GM18511 (cell line): Measurements from ENCODE around the gene NMT1.
"Not testable (repeated sequence)": the region's sequence is repeated elsewhere in the genome, so short reads cannot be mapped to it uniquely, and the experiment has no call there.

Source experiments
- ATAC-seq: cut with Tn5 transposase; IDR thresholded peaks from one replicate; pipeline ENCODE4 v1.9.1; 2021; ENCODE audit warnings: mild to moderate bottlenecking, moderate library complexity; ENCODE audit not compliant: unreplicated experiment

The NMT1 gene

GRCh38 chr17:45036691-45037090 lies 24.4 kb upstream of the NMT1 start:
- no peak for ATAC-seq

- no peak for ATAC-seq
Measured at GRCh38 chr17:45038728-45039634, 22.1 kb upstream of the NMT1 start.

- no peak for ATAC-seq
Measured at GRCh38 chr17:45040459-45040858, 20.7 kb upstream of the NMT1 start.

- ATAC-seq: no peak
Measured at GRCh38 chr17:45042346-45043120, 18.6 kb upstream of the NMT1 start.

GRCh38 chr17:45043813-45044540 lies 17.1 kb upstream of the NMT1 start:
- ATAC-seq: no peak

- ATAC-seq: no peak
Measured at GRCh38 chr17:45046537-45047125, 14.5 kb upstream of the NMT1 start.

- no peak for ATAC-seq
Measured at GRCh38 chr17:45048795-45049563, 12.1 kb upstream of the NMT1 start.

GRCh38 chr17:45050481-45051059 lies 10.5 kb upstream of the NMT1 start:
- ATAC-seq: no peak

GRCh38 chr17:45051060-45051719 lies 9.9 kb upstream of the NMT1 start, which contains the start of gene DCAKD:
TSS of gene DCAKD (minus strand) at chr17:45051632. CDS start at chr17:45034885, 16,747 bp downstream.
- peak; percentile 95 for ATAC-seq

GRCh38 chr17:45051720-45052051 lies 9.4 kb upstream of the NMT1 start:
- not testable (repeated sequence) for ATAC-seq

- no peak for ATAC-seq
Measured at GRCh38 chr17:45052052-45052772, 8.9 kb upstream of the NMT1 start.

- peak; percentile 5 for ATAC-seq
Measured at GRCh38 chr17:45060382-45060796, 728 bp upstream of the NMT1 start.

GRCh38 chr17:45061606-45062205 lies 589 bp downstream of the NMT1 start:
- no peak for ATAC-seq

- no peak for ATAC-seq
Measured at GRCh38 chr17:45063198-45063597, 2.1 kb downstream of the NMT1 start.

GRCh38 chr17:45067637-45068036 lies 6.5 kb downstream of the NMT1 start:
- no peak for ATAC-seq

- no peak for ATAC-seq
Measured at GRCh38 chr17:45070001-45070400, 8.9 kb downstream of the NMT1 start.

GRCh38 chr17:45070809-45071208 lies 9.7 kb downstream of the NMT1 start:
- ATAC-seq: no peak

GRCh38 chr17:45073414-45074070 lies 12.4 kb downstream of the NMT1 start:
- no peak for ATAC-seq
